GM12878 (cell line): Measurements from ENCODE around the gene DTX1. TPM values are rescaled to one million over a fixed set of nuclear protein-coding genes. Genes with fewer than 3 reads are reported as not detected.
A peak's percentile ranks its signal among the peaks of the same experiment; 100 is the strongest.

Experiments
- ATF7 ChIP-seq: fragments of 450-650 bp; IDR thresholded peaks from 2 replicates; pipeline ENCODE4 v1.6.1; 2016; ENCODE audit warnings: low read depth, mild to moderate bottlenecking
- CBFB ChIP-seq: IDR thresholded peaks from 2 replicates; pipeline ENCODE4 v1.6.1; 2016; ENCODE audit warnings: antibody characterized with exemption, low read depth
- CHD1 ChIP-seq: IDR thresholded peaks from 2 replicates; pipeline ENCODE4 v1.6.1; 2012; ENCODE audit warnings: low read depth, low read length, improper control_type of control experiment
- CREB1 ChIP-seq: IDR thresholded peaks from 2 replicates; pipeline ENCODE4 v1.6.1; 2012; ENCODE audit warnings: low read depth, mild to moderate bottlenecking, inconsistent platforms
- EZH2 ChIP-seq: IDR thresholded peaks from 2 replicates; pipeline ENCODE4 v1.6.1; 2012; ENCODE audit warnings: low read depth, mild to moderate bottlenecking, control low read depth, inconsistent platforms, low read length, borderline replicate concordance; ENCODE audit not compliant: control insufficient read depth
- HDAC6 ChIP-seq: fragments of 200-600 bp; sonication (generic); IDR thresholded peaks from one replicate; pipeline ENCODE4 v1.8.0; 2017; ENCODE audit warnings: antibody characterized with exemption; ENCODE audit not compliant: unreplicated experiment
- LARP7 ChIP-seq: fragments of 450-650 bp; IDR thresholded peaks from 2 replicates; pipeline ENCODE4 v1.6.1; 2017; ENCODE audit warnings: mild to moderate bottlenecking
- MEF2A ChIP-seq: IDR thresholded peaks from 2 replicates; pipeline ENCODE4 v1.6.1; 2011; ENCODE audit warnings: low read depth, mild to moderate bottlenecking, low read length, moderate library complexity; ENCODE audit not compliant: insufficient read depth
- MTA2 ChIP-seq: fragments of 450-650 bp; IDR thresholded peaks from 2 replicates; pipeline ENCODE4 v1.6.1; 2016; ENCODE audit warnings: low read depth, mild to moderate bottlenecking, moderate library complexity
- MXI1 ChIP-seq: fragments of 150-350 bp; IDR thresholded peaks from 2 replicates; pipeline ENCODE4 v1.6.1; 2011; ENCODE audit warnings: low read depth, mild to moderate bottlenecking, inconsistent platforms, low read length, improper control_type of control experiment
- NR2C2 ChIP-seq: IDR thresholded peaks from 2 replicates; pipeline ENCODE4 v1.6.1; 2011; ENCODE audit warnings: borderline replicate concordance, low read depth; ENCODE audit not compliant: control insufficient read depth, insufficient read length
- PBX3 ChIP-seq: IDR thresholded peaks from 2 replicates; pipeline ENCODE4 v1.6.1; 2011; ENCODE audit warnings: mild to moderate bottlenecking, low read depth, low read length, moderate library complexity; ENCODE audit not compliant: insufficient replicate concordance
- PML ChIP-seq: IDR thresholded peaks from 2 replicates; pipeline ENCODE4 v1.6.1; 2012; ENCODE audit warnings: low read length, inconsistent platforms
- POLR2AphosphoS5 ChIP-seq: IDR thresholded peaks from 2 replicates; pipeline ENCODE4 v1.6.1; 2011; ENCODE audit warnings: mild to moderate bottlenecking, low read length, inconsistent platforms
- RAD21 ChIP-seq: IDR thresholded peaks from 2 replicates; pipeline ENCODE4 v1.6.1; 2011; ENCODE audit warnings: mild to moderate bottlenecking, low read depth, low read length, moderate library complexity; ENCODE audit not compliant: insufficient read depth
- RAD51 ChIP-seq: fragments of 450-650 bp; IDR thresholded peaks from 2 replicates; pipeline ENCODE4 v1.6.1; 2016; ENCODE audit warnings: moderate library complexity, mild to moderate bottlenecking, inconsistent platforms
- REST ChIP-seq: IDR thresholded peaks from 2 replicates; pipeline ENCODE4 v1.6.1; 2012; ENCODE audit warnings: mild to moderate bottlenecking, low read depth, low read length
- RFX5 ChIP-seq: IDR thresholded peaks from 2 replicates; pipeline ENCODE4 v1.6.1; 2011; ENCODE audit warnings: low read depth, low read length, improper control_type of control experiment
- RUNX3 ChIP-seq: IDR thresholded peaks from 2 replicates; pipeline ENCODE4 v1.6.1; 2012; ENCODE audit warnings: low read length, inconsistent platforms
- SMAD1 ChIP-seq: fragments of 450-650 bp; IDR thresholded peaks from 2 replicates; pipeline ENCODE4 v1.6.1; 2018; ENCODE audit warnings: mild to moderate bottlenecking, low read depth; ENCODE audit not compliant: partially characterized antibody
- SMAD5 ChIP-seq: IDR thresholded peaks from 2 replicates; pipeline ENCODE4 v1.6.1; 2016; ENCODE audit warnings: antibody characterized with exemption, low read depth
- SMC3 ChIP-seq: IDR thresholded peaks from 2 replicates; pipeline ENCODE4 v1.6.1; 2011; ENCODE audit warnings: low read length, improper control_type of control experiment, borderline replicate concordance
- SREBF2 ChIP-seq: IDR thresholded peaks from 2 replicates; pipeline ENCODE4 v1.6.1; 2012; ENCODE audit warnings: mild to moderate bottlenecking, low read length
- TCF12 ChIP-seq: IDR thresholded peaks from 2 replicates; pipeline ENCODE4 v1.6.1; 2011; ENCODE audit warnings: low read depth, mild to moderate bottlenecking, low read length
- polyA plus RNA-seq, 11 experiments: library from polyadenylated mRNA; depleted of rRNA in 4 of 11; unstranded in 6 of 11; stranded (reverse) in 5 of 11; fragments of >200 nt; fragmentation: Nextera tagmentation in 4 of 11; fragmentation: Illumina TruSeq in 1 of 11; extraction: Ambion mirVana in 4 of 11; extraction: Trizol in 1 of 11; gene quantifications; 1 replicate in 1 of 11; 2 replicates in 10 of 11; pipeline versions ENCODE4 v1.2.1 to v1.2.3, GENCODE V29; 2011 to 2016; ENCODE audit warnings: inconsistent platforms in 2 of 11, missing spikeins in 2 of 11, low read depth in 1 of 11
- total RNA-seq, 4 experiments: library from RNA; depleted of rRNA in 3 of 4; stranded (reverse); fragments of >200 nt in 3 of 4; fragmentation: Illumina TruSeq in 1 of 4; extraction: Trizol in 1 of 4; gene quantifications; 2 replicates each; pipeline versions ENCODE4 v1.2.1 to v1.2.3, GENCODE V29; 2013 to 2021
- TF ChIP-seq, protein P1 (sequence below): fragments of 150-350 bp; IDR thresholded peaks from 2 replicates; pipeline ENCODE4 v1.6.1; 2016; ENCODE audit warnings: low read depth, low read length

DTX1 gene
- total and polyA plus RNA-seq, 10 of the 15 experiments (the other 5 are each of a cell fraction or from before 2014, with no cell fraction given) = 0.09 to 2.8 (median 0.66) TPM

DNA sequence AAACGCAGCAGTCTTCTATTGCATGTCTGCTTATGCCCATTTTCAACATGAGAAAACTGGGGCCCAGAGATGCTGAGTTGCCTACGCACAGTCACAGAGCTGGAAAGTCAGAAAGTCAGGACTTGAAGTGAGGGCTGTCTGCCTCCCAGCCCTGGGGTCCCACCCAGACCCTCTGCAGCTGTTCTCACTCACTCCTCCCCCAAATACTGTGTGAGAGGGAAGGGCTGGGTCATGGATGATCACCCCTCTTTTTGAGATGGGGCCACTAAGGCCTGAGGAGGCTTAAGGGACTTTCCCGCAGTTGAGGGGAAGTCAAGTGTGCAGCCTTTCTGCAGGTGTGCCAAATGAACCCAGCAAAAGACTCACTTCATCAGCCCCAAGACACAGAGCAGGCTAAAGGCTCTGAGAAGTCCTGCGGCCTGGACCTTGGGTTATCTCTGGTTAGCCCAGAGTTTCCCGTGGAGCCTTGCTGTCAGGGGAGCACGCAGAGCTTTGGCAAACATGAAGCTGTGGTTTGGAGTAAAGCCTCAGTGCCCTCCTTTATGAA is 18.7 kb downstream of the DTX1 start (continued):
- TF ChIP-seq MXI1 (0 out of 2 replicates have a peak, but pooled peaks have one; percentile 56), RAD51 (no peak), PML (0 out of 2 replicates have a peak, but pooled peaks have one; percentile 61), HDAC6 (no peak), CHD1 (no peak), PBX3 (no peak), RAD21 (0 out of 2 replicates have a peak, but pooled peaks have one; percentile 8), LARP7 (0 out of 2 replicates have a peak, but pooled peaks have one; percentile 13), SMAD5 (no peak), SMAD1 (no peak), POLR2AphosphoS5 (no peak; the same call in 1 of the 2 replicates), NR2C2 (no peak), MTA2 (peak; percentile 62), CBFB (peak; percentile 76), EZH2 (no peak), SREBF2 (no peak), MEF2A (0 out of 2 replicates have a peak, but pooled peaks have one; percentile 65), RUNX3 (peak; percentile 95), REST (no peak), CREB1 (no peak; the same call in 1 of the 2 replicates), TCF12 (peak; percentile 95), ATF7 (peak; percentile 42; the same call in 1 of the 2 replicates), RFX5 (no peak), SMC3 (no peak; the same call in 1 of the 2 replicates)
- TF ChIP-seq, protein P1, sequence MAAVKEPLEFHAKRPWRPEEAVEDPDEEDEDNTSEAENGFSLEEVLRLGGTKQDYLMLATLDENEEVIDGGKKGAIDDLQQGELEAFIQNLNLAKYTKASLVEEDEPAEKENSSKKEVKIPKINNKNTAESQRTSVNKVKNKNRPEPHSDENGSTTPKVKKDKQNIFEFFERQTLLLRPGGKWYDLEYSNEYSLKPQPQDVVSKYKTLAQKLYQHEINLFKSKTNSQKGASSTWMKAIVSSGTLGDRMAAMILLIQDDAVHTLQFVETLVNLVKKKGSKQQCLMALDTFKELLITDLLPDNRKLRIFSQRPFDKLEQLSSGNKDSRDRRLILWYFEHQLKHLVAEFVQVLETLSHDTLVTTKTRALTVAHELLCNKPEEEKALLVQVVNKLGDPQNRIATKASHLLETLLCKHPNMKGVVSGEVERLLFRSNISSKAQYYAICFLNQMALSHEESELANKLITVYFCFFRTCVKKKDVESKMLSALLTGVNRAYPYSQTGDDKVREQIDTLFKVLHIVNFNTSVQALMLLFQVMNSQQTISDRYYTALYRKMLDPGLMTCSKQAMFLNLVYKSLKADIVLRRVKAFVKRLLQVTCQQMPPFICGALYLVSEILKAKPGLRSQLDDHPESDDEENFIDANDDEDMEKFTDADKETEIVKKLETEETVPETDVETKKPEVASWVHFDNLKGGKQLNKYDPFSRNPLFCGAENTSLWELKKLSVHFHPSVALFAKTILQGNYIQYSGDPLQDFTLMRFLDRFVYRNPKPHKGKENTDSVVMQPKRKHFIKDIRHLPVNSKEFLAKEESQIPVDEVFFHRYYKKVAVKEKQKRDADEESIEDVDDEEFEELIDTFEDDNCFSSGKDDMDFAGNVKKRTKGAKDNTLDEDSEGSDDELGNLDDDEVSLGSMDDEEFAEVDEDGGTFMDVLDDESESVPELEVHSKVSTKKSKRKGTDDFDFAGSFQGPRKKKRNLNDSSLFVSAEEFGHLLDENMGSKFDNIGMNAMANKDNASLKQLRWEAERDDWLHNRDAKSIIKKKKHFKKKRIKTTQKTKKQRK = no peak
